GM12892 (cell line): ENCODE measurements around the gene ZNF773.
"Not testable (repeated sequence)": the region's sequence is repeated elsewhere in the genome, so short reads cannot be mapped to it uniquely, and the experiment has no call there.

ENCODE experiments used
- POLR2A ChIP-seq: IDR thresholded peaks from 2 replicates; pipeline ENCODE4 v1.6.1; 2011; ENCODE audit warnings: low read depth, low read length, control low read depth
- POLR2AphosphoS5 ChIP-seq: IDR thresholded peaks from 2 replicates; pipeline ENCODE4 v1.6.1; 2011; ENCODE audit warnings: low read depth, low read length, control low read depth
- TAF1 ChIP-seq: IDR thresholded peaks from 2 replicates; pipeline ENCODE4 v1.6.1; 2011; ENCODE audit warnings: low read depth, mild to moderate bottlenecking, control low read depth, low read length, borderline replicate concordance

DNA sequence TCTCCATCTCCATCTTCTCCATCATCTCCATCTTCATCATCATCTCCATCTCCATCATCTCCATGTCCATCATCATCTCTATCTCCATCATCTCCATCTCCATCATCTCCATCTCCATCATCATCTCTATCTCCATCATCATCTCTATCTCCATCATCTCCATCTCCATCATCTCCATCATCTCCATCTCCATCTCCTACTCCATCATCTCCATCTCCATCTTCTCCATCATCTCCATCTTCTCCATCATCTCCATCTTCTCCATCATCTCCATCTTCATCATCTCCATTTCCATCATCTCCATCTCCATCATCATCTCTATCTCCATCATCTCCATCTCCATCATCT lies 432 bp upstream of the ZNF773 start:
- TF ChIP-seq POLR2A, POLR2AphosphoS5, TAF1: not testable (repeated sequence)
